HepG2 (cell line): ENCODE measurements around the gene UBE2S. TPM values are rescaled to one million over a fixed set of nuclear protein-coding genes. Genes with fewer than 3 reads are reported as not detected.

Source experiments
- AKAP8 ChIP-seq: sonication (generic); formaldehyde crosslinking; IDR thresholded peaks from 2 replicates; pipeline ENCODE4 v1.5.1; 2020; ENCODE audit warnings: mild to moderate bottlenecking, missing genetic modification reagents
- BRCA1 ChIP-seq: sonication (generic); formaldehyde crosslinking; IDR thresholded peaks from 2 replicates; pipeline ENCODE4 v1.4.0; 2020; ENCODE audit warnings: missing genetic modification reagents
- DMAP1 ChIP-seq: IDR thresholded peaks from 2 replicates; pipeline ENCODE4 v1.6.1; 2016
- FOXP1 ChIP-seq, 2 experiments: fragments of 450-650 bp in 1 of 2; IDR thresholded peaks; 2 replicates each; pipeline ENCODE4 v1.6.1; 2017 to 2018; ENCODE audit warnings: antibody characterized with exemption in 1 of 2
- IRF2 ChIP-seq: IDR thresholded peaks from 2 replicates; pipeline ENCODE4 v1.6.1; 2018; ENCODE audit warnings: missing genetic modification reagents, missing compliant biosample characterization
- JUNB ChIP-seq: sonication (generic); formaldehyde crosslinking; IDR thresholded peaks from 2 replicates; pipeline ENCODE4 v1.8.0; 2022; ENCODE audit warnings: missing genetic modification reagents, mild to moderate bottlenecking, borderline replicate concordance
- MXI1 ChIP-seq: IDR thresholded peaks from 3 replicates; pipeline ENCODE4 v1.6.1; 2012; ENCODE audit warnings: low read depth, low read length, inconsistent platforms, borderline replicate concordance
- PTBP1 ChIP-seq: fragments of 200-400 bp; formaldehyde crosslinking; IDR thresholded peaks from 2 replicates; pipeline ENCODE4 v1.6.1; 2018; ENCODE audit warnings: low read length, low read depth; ENCODE audit not compliant: poor library complexity, severe bottlenecking
- SAP130 ChIP-seq: IDR thresholded peaks from 2 replicates; pipeline ENCODE4 v1.6.1; 2016; ENCODE audit warnings: low read depth
- STAT5B ChIP-seq: sonication (generic); formaldehyde crosslinking; IDR thresholded peaks from 2 replicates; pipeline ENCODE4 v1.4.0; 2020; ENCODE audit warnings: missing genetic modification reagents
- TAF15 ChIP-seq: fragments of 200-400 bp; formaldehyde crosslinking; IDR thresholded peaks from one replicate; pipeline ENCODE4 v1.6.1; 2018; ENCODE audit warnings: mild to moderate bottlenecking, low read depth, low read length; ENCODE audit not compliant: poor library complexity, severe bottlenecking
- ZNF251 ChIP-seq: sonication (generic); formaldehyde crosslinking; IDR thresholded peaks from 2 replicates; pipeline ENCODE4 v1.9.0; 2021; ENCODE audit warnings: mild to moderate bottlenecking, missing genetic modification reagents
- ZNF34 ChIP-seq: sonication (generic); formaldehyde crosslinking; IDR thresholded peaks from 2 replicates; pipeline ENCODE4 v1.4.0; 2020; ENCODE audit warnings: mild to moderate bottlenecking, missing genetic modification reagents, borderline replicate concordance
- ZNF619 ChIP-seq: sonication (generic); formaldehyde crosslinking; IDR thresholded peaks from 2 replicates; pipeline ENCODE4 v1.4.0; 2020; ENCODE audit warnings: mild to moderate bottlenecking, missing genetic modification reagents
- ZSCAN22 ChIP-seq: sonication (generic); formaldehyde crosslinking; IDR thresholded peaks from 2 replicates; pipeline ENCODE4 v1.4.0; 2020; ENCODE audit warnings: mild to moderate bottlenecking, missing genetic modification reagents
- polyA plus RNA-seq, 8 experiments: library from polyadenylated mRNA; depleted of rRNA in 3 of 8; stranded (reverse) in 7 of 8; unstranded in 1 of 8; fragments of >200 nt; fragmentation: Illumina TruSeq in 4 of 8; extraction: Trizol in 4 of 8; gene quantifications; 2 replicates each; pipeline versions ENCODE4 v1.2.1 to v1.2.3, GENCODE V29; 2011 to 2016; ENCODE audit warnings: low read depth in 4 of 8, missing spikeins in 1 of 8, mixed read lengths in 1 of 8; ENCODE audit not compliant: insufficient read depth in 1 of 8
- total RNA-seq, 5 experiments: library from RNA; depleted of rRNA; stranded (reverse); fragments of >200 nt; fragmentation: Illumina TruSeq; extraction: Trizol; gene quantifications; 2 replicates each; pipeline ENCODE4 v1.2.3, GENCODE V29; 2016; ENCODE audit warnings: low read depth in 1 of 5
- TF ChIP-seq, protein P1 (sequence below): sonication (generic); formaldehyde crosslinking; IDR thresholded peaks from 2 replicates; pipeline ENCODE4 v1.4.0; 2020; ENCODE audit warnings: missing genetic modification reagents, borderline replicate concordance
- TF ChIP-seq, protein P2 (sequence below): sonication (generic); formaldehyde crosslinking; IDR thresholded peaks from 2 replicates; pipeline ENCODE4 v1.5.0; 2020; ENCODE audit warnings: mild to moderate bottlenecking, missing genetic modification reagents
- TF ChIP-seq, protein P3 (sequence below): sonication (generic); formaldehyde crosslinking; IDR thresholded peaks from 2 replicates; pipeline ENCODE4 v1.8.1; 2023; ENCODE audit warnings: missing genetic modification reagents, inconsistent platforms, borderline replicate concordance
- TF ChIP-seq, protein P4 (sequence below): sonication (generic); formaldehyde crosslinking; IDR thresholded peaks from 2 replicates; pipeline ENCODE4 v1.4.0; 2020; ENCODE audit warnings: mild to moderate bottlenecking, missing genetic modification reagents
- TF ChIP-seq, protein P5 (sequence below): fragments of 450-650 bp; IDR thresholded peaks from 2 replicates; pipeline ENCODE4 v1.6.1; 2017

UBE2S gene
- total and polyA plus RNA-seq, 2 of the 13 experiments (the other 11 are each of a cell fraction or from before 2014, with no cell fraction given) = 32.2 to 39.3 TPM

- TF ChIP-seq, protein P1, sequence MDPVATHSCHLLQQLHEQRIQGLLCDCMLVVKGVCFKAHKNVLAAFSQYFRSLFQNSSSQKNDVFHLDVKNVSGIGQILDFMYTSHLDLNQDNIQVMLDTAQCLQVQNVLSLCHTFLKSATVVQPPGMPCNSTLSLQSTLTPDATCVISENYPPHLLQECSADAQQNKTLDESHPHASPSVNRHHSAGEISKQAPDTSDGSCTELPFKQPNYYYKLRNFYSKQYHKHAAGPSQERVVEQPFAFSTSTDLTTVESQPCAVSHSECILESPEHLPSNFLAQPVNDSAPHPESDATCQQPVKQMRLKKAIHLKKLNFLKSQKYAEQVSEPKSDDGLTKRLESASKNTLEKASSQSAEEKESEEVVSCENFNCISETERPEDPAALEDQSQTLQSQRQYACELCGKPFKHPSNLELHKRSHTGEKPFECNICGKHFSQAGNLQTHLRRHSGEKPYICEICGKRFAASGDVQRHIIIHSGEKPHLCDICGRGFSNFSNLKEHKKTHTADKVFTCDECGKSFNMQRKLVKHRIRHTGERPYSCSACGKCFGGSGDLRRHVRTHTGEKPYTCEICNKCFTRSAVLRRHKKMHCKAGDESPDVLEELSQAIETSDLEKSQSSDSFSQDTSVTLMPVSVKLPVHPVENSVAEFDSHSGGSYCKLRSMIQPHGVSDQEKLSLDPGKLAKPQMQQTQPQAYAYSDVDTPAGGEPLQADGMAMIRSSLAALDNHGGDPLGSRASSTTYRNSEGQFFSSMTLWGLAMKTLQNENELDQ = 0 out of 2 replicates have a peak, but pooled peaks have one; percentile 42
- TF ChIP-seq, protein P2, sequence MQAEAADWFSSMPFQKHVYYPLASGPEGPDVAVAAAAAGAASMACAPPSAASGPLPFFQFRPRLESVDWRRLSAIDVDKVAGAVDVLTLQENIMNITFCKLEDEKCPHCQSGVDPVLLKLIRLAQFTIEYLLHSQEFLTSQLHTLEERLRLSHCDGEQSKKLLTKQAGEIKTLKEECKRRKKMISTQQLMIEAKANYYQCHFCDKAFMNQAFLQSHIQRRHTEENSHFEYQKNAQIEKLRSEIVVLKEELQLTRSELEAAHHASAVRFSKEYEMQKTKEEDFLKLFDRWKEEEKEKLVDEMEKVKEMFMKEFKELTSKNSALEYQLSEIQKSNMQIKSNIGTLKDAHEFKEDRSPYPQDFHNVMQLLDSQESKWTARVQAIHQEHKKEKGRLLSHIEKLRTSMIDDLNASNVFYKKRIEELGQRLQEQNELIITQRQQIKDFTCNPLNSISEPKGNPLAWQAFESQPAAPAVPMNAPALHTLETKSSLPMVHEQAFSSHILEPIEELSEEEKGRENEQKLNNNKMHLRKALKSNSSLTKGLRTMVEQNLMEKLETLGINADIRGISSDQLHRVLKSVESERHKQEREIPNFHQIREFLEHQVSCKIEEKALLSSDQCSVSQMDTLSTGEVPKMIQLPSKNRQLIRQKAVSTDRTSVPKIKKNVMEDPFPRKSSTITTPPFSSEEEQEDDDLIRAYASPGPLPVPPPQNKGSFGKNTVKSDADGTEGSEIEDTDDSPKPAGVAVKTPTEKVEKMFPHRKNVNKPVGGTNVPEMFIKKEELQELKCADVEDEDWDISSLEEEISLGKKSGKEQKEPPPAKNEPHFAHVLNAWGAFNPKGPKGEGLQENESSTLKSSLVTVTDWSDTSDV (CRISPR knock-in tag) = no peak
- TF ChIP-seq JUNB (no peak), AKAP8 (CRISPR knock-in tag) (no peak; the same call in 1 of the 2 replicates), ZSCAN22 (CRISPR knock-in tag) (0 out of 2 replicates have a peak, but pooled peaks have one; percentile 28), ZNF34 (no peak), STAT5B (0 out of 2 replicates have a peak, but pooled peaks have one; percentile 66), SAP130 (CRISPR knock-in tag) (peak; percentile 96), ZNF619 (CRISPR knock-in tag) (peak; percentile 51; the same call in 1 of the 2 replicates), BRCA1 (CRISPR knock-in tag) (no peak; the same call in 1 of the 2 replicates), FOXP1 (IDR thresholded peaks at IDR 0.05) (no peak), FOXP1 (CRISPR knock-in tag; IDR thresholded peaks at IDR 0.05) (no peak), ZNF251 (CRISPR knock-in tag) (no peak), IRF2 (peak; percentile 87; the same call in 1 of the 2 replicates), TAF15 (no peak), MXI1 (peak; percentile 66; the same call in 1 of the 3 replicates), DMAP1 (peak; percentile 95), PTBP1 (no peak)
- TF ChIP-seq, protein P3, sequence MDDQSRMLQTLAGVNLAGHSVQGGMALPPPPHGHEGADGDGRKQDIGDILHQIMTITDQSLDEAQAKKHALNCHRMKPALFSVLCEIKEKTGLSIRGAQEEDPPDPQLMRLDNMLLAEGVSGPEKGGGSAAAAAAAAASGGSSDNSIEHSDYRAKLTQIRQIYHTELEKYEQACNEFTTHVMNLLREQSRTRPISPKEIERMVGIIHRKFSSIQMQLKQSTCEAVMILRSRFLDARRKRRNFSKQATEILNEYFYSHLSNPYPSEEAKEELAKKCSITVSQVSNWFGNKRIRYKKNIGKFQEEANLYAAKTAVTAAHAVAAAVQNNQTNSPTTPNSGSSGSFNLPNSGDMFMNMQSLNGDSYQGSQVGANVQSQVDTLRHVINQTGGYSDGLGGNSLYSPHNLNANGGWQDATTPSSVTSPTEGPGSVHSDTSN = no peak
- TF ChIP-seq, protein P4, sequence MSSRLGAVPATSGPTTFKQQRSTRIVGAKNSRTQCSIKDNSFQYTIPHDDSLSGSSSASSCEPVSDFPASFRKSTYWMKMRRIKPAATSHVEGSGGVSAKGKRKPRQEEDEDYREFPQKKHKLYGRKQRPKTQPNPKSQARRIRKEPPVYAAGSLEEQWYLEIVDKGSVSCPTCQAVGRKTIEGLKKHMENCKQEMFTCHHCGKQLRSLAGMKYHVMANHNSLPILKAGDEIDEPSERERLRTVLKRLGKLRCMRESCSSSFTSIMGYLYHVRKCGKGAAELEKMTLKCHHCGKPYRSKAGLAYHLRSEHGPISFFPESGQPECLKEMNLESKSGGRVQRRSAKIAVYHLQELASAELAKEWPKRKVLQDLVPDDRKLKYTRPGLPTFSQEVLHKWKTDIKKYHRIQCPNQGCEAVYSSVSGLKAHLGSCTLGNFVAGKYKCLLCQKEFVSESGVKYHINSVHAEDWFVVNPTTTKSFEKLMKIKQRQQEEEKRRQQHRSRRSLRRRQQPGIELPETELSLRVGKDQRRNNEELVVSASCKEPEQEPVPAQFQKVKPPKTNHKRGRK (CRISPR knock-in tag) = peak; percentile 47; the same call in 1 of the 2 replicates
- TF ChIP-seq, protein P5, sequence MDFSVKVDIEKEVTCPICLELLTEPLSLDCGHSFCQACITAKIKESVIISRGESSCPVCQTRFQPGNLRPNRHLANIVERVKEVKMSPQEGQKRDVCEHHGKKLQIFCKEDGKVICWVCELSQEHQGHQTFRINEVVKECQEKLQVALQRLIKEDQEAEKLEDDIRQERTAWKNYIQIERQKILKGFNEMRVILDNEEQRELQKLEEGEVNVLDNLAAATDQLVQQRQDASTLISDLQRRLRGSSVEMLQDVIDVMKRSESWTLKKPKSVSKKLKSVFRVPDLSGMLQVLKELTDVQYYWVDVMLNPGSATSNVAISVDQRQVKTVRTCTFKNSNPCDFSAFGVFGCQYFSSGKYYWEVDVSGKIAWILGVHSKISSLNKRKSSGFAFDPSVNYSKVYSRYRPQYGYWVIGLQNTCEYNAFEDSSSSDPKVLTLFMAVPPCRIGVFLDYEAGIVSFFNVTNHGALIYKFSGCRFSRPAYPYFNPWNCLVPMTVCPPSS = no peak
Observed at GRCh38 chr19:55385724-55386492, 21.7 kb downstream of the UBE2S start, which contains the start of gene RPL28 (continued).
